ENCODE data around the gene FSHR. TPM values are rescaled to one million over a fixed set of nuclear protein-coding genes. Genes with fewer than 3 reads are reported as not detected.
A peak's percentile ranks its signal among the peaks of the same experiment; 100 is the strongest.

The FSHR gene
- total and polyA plus RNA-seq, 7 experiments from 2014 or later: not detected

GRCh38 chr2:48934807-48935206 is 219.5 kb downstream of the FSHR start:
- no peak overlapping the region for H3K4me3 ChIP-seq (ENCODE audit: low read length)
- H3K27me3 ChIP-seq (ENCODE audit: control insufficient read depth in 2 of 2, insufficient read depth in 2 of 2, low read length in 2 of 2): no peaks in the 10 kb centered on the region
- no peaks in the 10 kb centered on the region for H3K9me3 ChIP-seq (ENCODE audit: control insufficient read depth in 2 of 3, low read length in 3 of 3)
- Mint-ChIP-seq H3K9me3 (peaks cover 0 to 2% (median 0%) of the 10 kb centered on the region in 11 donors), H3K36me3 (no peaks in the 10 kb centered on the region), H3K27me3 (peaks cover 0 to 9% (median 5%) of the 10 kb centered on the region in 5 donors), H3K4me1 (no peaks in the 10 kb centered on the region), H3K4me3 (no peak overlapping the region), H3K27ac (no peak overlapping the region)
- ATAC-seq (no peak), DNase-seq (no peak)
- intact Hi-C loops (cut with micrococcal nuclease): no loop called here
- ChIA-PET CTCF (no interaction called here), POLR2A (no interaction called here)
- no peaks in the 10 kb centered on the region for H3K4me1 ChIP-seq (ENCODE audit: control insufficient read depth in 2 of 2, insufficient read depth in 2 of 2, low read length in 2 of 2)
- H3K36me3 ChIP-seq (ENCODE audit: control insufficient read depth in 2 of 3, insufficient read depth in 3 of 3, low read length in 3 of 3): no peaks in the 10 kb centered on the region
- H3K27ac ChIP-seq (ENCODE audit: low read depth, low read length): no peak overlapping the region

DNA sequence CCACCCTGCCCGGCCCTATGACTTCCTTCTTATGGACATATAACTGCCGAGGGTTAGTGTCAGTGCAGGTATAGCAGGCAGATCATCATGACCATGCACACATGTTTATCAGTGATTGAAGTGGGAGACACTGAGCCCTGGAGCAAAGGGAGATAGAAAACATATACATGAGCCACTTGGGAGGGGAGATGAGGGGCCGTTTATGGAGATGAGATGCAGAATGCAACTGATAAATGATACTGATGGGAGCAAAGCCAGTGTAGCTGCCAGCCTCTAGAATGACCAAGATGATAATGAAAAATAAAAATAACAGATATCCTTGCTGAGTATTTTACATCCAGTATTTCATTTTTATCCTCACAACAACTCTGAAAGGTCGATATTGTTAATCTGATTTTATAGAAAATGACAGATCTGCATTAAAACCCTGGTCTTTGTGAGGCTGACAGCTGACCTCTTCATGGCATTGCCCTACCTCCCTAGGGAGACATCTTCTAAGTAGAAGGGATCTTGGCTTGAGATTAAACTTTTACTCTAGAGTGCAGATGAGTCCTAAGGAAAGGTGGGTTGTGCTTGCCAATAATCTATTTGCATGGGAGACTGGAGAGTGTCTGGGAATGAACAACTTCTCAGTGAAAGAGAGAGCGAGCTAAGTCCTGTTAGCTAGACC is 220.4 kb downstream of the FSHR start:
- Mint-ChIP-seq H3K27ac (no peak overlapping the region), H3K9me3 (peaks cover 0 to 2% (median 0%) of the 10 kb centered on the region in 11 donors), H3K27me3 (peaks cover 2 to 9% (median 5%) of the 10 kb centered on the region in 5 donors), H3K36me3 (no peaks in the 10 kb centered on the region), H3K4me1 (no peaks in the 10 kb centered on the region), H3K4me3 (no peak overlapping the region)
- DNase-seq: no peak
- POLR2A ChIA-PET: no interaction called here
- CTCF ChIA-PET: no interaction called here
- ATAC-seq: no peak
- Histone ChIP-seq H3K27ac (ENCODE audit: low read depth, low read length) (no peak overlapping the region), H3K9me3 (ENCODE audit: control insufficient read depth in 2 of 3, low read length in 3 of 3) (no peaks in the 10 kb centered on the region), H3K36me3 (ENCODE audit: control insufficient read depth in 2 of 3, insufficient read depth in 3 of 3, low read length in 3 of 3) (no peaks in the 10 kb centered on the region), H3K27me3 (ENCODE audit: control insufficient read depth in 2 of 2, insufficient read depth in 2 of 2, low read length in 2 of 2) (no peaks in the 10 kb centered on the region), H3K4me1 (ENCODE audit: control insufficient read depth in 2 of 2, insufficient read depth in 2 of 2, low read length in 2 of 2) (no peaks in the 10 kb centered on the region), H3K4me3 (ENCODE audit: low read length) (no peak overlapping the region)
- intact Hi-C loops (cut with micrococcal nuclease): no loop called here

GRCh38 chr2:48932667-48933066 is 221.6 kb downstream of the FSHR start:
- ATAC-seq (no peak), DNase-seq (no peak)
- no peaks in the 10 kb centered on the region for H3K4me1 ChIP-seq (ENCODE audit: control insufficient read depth in 2 of 2, insufficient read depth in 2 of 2, low read length in 2 of 2)
- H3K4me3 ChIP-seq (ENCODE audit: low read length): no peak overlapping the region
- H3K27me3 ChIP-seq (ENCODE audit: control insufficient read depth in 2 of 2, insufficient read depth in 2 of 2, low read length in 2 of 2): no peaks in the 10 kb centered on the region
- intact Hi-C loops (cut with micrococcal nuclease): no loop called here
- Mint-ChIP-seq H3K4me1 (no peaks in the 10 kb centered on the region), H3K9me3 (peaks cover 0 to 2% (median 0%) of the 10 kb centered on the region in 11 donors), H3K4me3 (no peak overlapping the region), H3K27me3 (peaks cover 0 to 6% (median 2%) of the 10 kb centered on the region in 5 donors), H3K27ac (no peak overlapping the region), H3K36me3 (no peaks in the 10 kb centered on the region)
- no peak overlapping the region for H3K27ac ChIP-seq (ENCODE audit: low read depth, low read length)
- POLR2A ChIA-PET: no interaction called here
- CTCF ChIA-PET: no interaction called here
- no peaks in the 10 kb centered on the region for H3K9me3 ChIP-seq (ENCODE audit: control insufficient read depth in 2 of 3, low read length in 3 of 3)
- H3K36me3 ChIP-seq (ENCODE audit: control insufficient read depth in 2 of 3, insufficient read depth in 3 of 3, low read length in 3 of 3): no peaks in the 10 kb centered on the region

DNA sequence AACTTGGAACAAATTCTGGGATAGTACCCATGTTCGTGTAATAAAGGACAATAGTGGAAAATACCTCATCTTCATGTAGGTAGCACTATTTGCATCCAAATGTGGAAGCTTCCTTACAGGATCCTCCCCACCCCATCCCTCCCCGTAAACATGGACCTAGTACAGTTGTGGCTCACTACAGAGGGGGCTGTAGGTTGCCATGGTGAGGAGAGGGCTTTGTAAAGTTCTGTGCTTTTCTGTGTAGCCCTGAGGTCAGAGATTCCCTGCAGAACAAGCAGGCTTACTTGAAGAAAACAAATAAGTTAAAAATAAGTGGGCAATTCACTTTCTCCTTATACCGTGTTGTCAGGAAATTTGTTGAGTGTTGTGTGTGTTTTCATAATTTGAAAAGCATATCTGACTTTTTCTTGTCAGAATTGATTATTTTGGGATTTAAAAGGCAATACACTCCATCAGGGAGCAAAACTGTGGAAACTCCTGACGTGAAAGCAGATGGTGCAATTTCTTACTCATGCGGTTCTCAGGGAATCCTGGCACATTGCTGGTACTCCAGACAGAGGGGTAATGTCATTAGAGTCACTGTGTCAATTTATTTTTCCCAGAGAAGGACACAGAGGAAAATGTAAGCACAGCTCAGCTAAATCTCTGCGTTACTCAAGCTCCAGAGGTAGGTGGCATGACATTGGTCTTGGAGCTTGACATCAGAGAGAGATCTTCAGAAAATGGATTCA is 224.6 kb downstream of the FSHR start:
- CTCF ChIA-PET: no interaction called here
- H3K36me3 Mint-ChIP-seq: no peaks in the 10 kb centered on the region

GRCh38 chr2:48927355-48927754 is 227.0 kb downstream of the FSHR start:
- no peaks in the 10 kb centered on the region for H3K27me3 ChIP-seq (ENCODE audit: control insufficient read depth in 2 of 2, insufficient read depth in 2 of 2, low read length in 2 of 2)
- CTCF ChIA-PET: no interaction called here
- Mint-ChIP-seq H3K27me3 (peaks cover 0 to 2% (median 1%) of the 10 kb centered on the region in 5 donors), H3K4me1 (no peaks in the 10 kb centered on the region), H3K9me3 (peaks cover 0 to 12% (median 5%) of the 10 kb centered on the region in 11 donors), H3K4me3 (no peak overlapping the region), H3K36me3 (no peaks in the 10 kb centered on the region), H3K27ac (no peak overlapping the region)
- DNase-seq (no peak), ATAC-seq (no peak)
- intact Hi-C loops (cut with micrococcal nuclease): no loop called here
- H3K36me3 ChIP-seq (ENCODE audit: control insufficient read depth in 2 of 3, insufficient read depth in 3 of 3, low read length in 3 of 3): no peaks in the 10 kb centered on the region
- H3K4me3 ChIP-seq (ENCODE audit: low read length): no peak overlapping the region
- H3K4me1 ChIP-seq (ENCODE audit: control insufficient read depth in 2 of 2, insufficient read depth in 2 of 2, low read length in 2 of 2): no peaks in the 10 kb centered on the region
- H3K27ac ChIP-seq (ENCODE audit: low read depth, low read length): no peak overlapping the region
- H3K9me3 ChIP-seq (ENCODE audit: control insufficient read depth in 2 of 3, low read length in 3 of 3): no peaks in the 10 kb centered on the region
- POLR2A ChIA-PET: no interaction called here

More for the DNA sequence above, 224.6 kb downstream of the FSHR start:
- H3K27ac Mint-ChIP-seq: no peak overlapping the region
- DNase-seq (no peak), ATAC-seq (no peak)
- no peaks in the 10 kb centered on the region for H3K9me3 ChIP-seq (ENCODE audit: control insufficient read depth in 2 of 3, low read length in 3 of 3)
- H3K27ac ChIP-seq (ENCODE audit: low read depth, low read length): no peak overlapping the region
- H3K27me3 Mint-ChIP-seq: peaks cover 0 to 2% (median 0%) of the 10 kb centered on the region in 5 donors
- H3K36me3 ChIP-seq (ENCODE audit: control insufficient read depth in 2 of 3, insufficient read depth in 3 of 3, low read length in 3 of 3): no peaks in the 10 kb centered on the region
- H3K9me3 Mint-ChIP-seq: peaks cover 0 to 5% (median 3%) of the 10 kb centered on the region in 11 donors
- no peaks in the 10 kb centered on the region for H3K4me1 Mint-ChIP-seq
- H3K27me3 ChIP-seq (ENCODE audit: control insufficient read depth in 2 of 2, insufficient read depth in 2 of 2, low read length in 2 of 2): no peaks in the 10 kb centered on the region
- H3K4me3 Mint-ChIP-seq: no peak overlapping the region
- H3K4me3 ChIP-seq (ENCODE audit: low read length): no peak overlapping the region
- intact Hi-C loops (cut with micrococcal nuclease): no loop called here
- POLR2A ChIA-PET: no interaction called here
- H3K4me1 ChIP-seq (ENCODE audit: control insufficient read depth in 2 of 2, insufficient read depth in 2 of 2, low read length in 2 of 2): no peaks in the 10 kb centered on the region

GRCh38 chr2:48915884-48916283 is 238.4 kb downstream of the FSHR start:
- Mint-ChIP-seq H3K27ac (no peak overlapping the region), H3K27me3 (peaks cover 0 to 3% (median 0%) of the 10 kb centered on the region in 5 donors), H3K4me3 (no peak overlapping the region), H3K36me3 (peaks cover 0 to 2% (median 0%) of the 10 kb centered on the region in 5 donors), H3K9me3 (peaks cover 0 to 19% (median 7%) of the 10 kb centered on the region in 11 donors), H3K4me1 (no peaks in the 10 kb centered on the region)
- H3K4me3 ChIP-seq (ENCODE audit: low read length): no peak overlapping the region
- H3K9me3 ChIP-seq (ENCODE audit: control insufficient read depth in 2 of 3, low read length in 3 of 3): no peaks in the 10 kb centered on the region
- no peak for DNase-seq
- H3K4me1 ChIP-seq (ENCODE audit: control insufficient read depth in 2 of 2, insufficient read depth in 2 of 2, low read length in 2 of 2): no peaks in the 10 kb centered on the region
- ChIA-PET CTCF (no interaction called here), POLR2A (no interaction called here)
- no peaks in the 10 kb centered on the region for H3K27me3 ChIP-seq (ENCODE audit: control insufficient read depth in 2 of 2, insufficient read depth in 2 of 2, low read length in 2 of 2)
- intact Hi-C loops (cut with micrococcal nuclease): no loop called here
- H3K27ac ChIP-seq (ENCODE audit: low read depth, low read length): no peak overlapping the region
- H3K36me3 ChIP-seq (ENCODE audit: control insufficient read depth in 2 of 3, insufficient read depth in 3 of 3, low read length in 3 of 3): no peaks in the 10 kb centered on the region
- ATAC-seq: no peak

DNA sequence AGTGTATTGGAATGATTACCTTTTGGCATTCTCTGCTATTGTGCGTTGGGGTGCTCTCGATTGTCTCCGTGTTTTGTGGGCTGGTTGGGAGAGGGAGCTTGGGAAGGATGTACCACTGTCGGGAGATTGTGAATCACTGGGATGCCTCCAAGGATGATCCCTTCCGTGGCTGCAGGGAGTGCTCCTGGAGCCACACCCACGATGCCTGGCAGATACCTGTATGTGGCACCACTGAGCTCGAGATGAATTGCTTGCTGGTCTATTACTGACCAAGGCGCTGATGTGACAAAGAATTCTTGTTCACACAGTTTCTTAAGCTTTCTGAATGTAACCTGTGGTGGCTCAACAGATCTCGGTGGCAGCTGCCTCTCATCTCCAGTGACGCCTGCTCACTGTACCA is 239.1 kb downstream of the FSHR start:
- H3K27me3 ChIP-seq (ENCODE audit: control insufficient read depth in 2 of 2, insufficient read depth in 2 of 2, low read length in 2 of 2): no peaks in the 10 kb centered on the region
- H3K9me3 Mint-ChIP-seq: peaks cover 0 to 16% (median 5%) of the 10 kb centered on the region in 11 donors
- H3K4me3 ChIP-seq (ENCODE audit: low read length): no peak overlapping the region
- ChIA-PET POLR2A (no interaction called here), CTCF (no interaction called here)
- H3K27me3 Mint-ChIP-seq: peaks cover 0 to 3% (median 0%) of the 10 kb centered on the region in 5 donors
- H3K9me3 ChIP-seq (ENCODE audit: control insufficient read depth in 2 of 3, low read length in 3 of 3): no peaks in the 10 kb centered on the region
- H3K36me3 Mint-ChIP-seq: peaks cover 0 to under 1% (median 0%) of the 10 kb centered on the region in 5 donors
- ATAC-seq (no peak), DNase-seq (no peak)
- intact Hi-C loops (cut with micrococcal nuclease): no loop called here
- no peaks in the 10 kb centered on the region for H3K36me3 ChIP-seq (ENCODE audit: control insufficient read depth in 2 of 3, insufficient read depth in 3 of 3, low read length in 3 of 3)
- no peaks in the 10 kb centered on the region for H3K4me1 Mint-ChIP-seq
- no peak overlapping the region for H3K27ac ChIP-seq (ENCODE audit: low read depth, low read length)
- peak overlapping the region in 1 of 10 donors; percentile 1 for H3K4me3 Mint-ChIP-seq
- no peak overlapping the region for H3K27ac Mint-ChIP-seq
- H3K4me1 ChIP-seq (ENCODE audit: control insufficient read depth in 2 of 2, insufficient read depth in 2 of 2, low read length in 2 of 2): no peaks in the 10 kb centered on the region
